GM12874 (cell line): ENCODE results near the gene SLC66A2.

Experiments used
- TF ChIP-seq, protein P1 (sequence below): IDR thresholded peaks from 2 replicates; pipeline ENCODE4 v1.5.1; 2011; ENCODE audit warnings: low read depth, mild to moderate bottlenecking, control low read depth, low read length, moderate library complexity; ENCODE audit not compliant: insufficient read depth

SLC66A2 gene

GRCh38 chr18:79863161-79864005 is 88.1 kb downstream of the SLC66A2 start:
- TF ChIP-seq, protein P1, sequence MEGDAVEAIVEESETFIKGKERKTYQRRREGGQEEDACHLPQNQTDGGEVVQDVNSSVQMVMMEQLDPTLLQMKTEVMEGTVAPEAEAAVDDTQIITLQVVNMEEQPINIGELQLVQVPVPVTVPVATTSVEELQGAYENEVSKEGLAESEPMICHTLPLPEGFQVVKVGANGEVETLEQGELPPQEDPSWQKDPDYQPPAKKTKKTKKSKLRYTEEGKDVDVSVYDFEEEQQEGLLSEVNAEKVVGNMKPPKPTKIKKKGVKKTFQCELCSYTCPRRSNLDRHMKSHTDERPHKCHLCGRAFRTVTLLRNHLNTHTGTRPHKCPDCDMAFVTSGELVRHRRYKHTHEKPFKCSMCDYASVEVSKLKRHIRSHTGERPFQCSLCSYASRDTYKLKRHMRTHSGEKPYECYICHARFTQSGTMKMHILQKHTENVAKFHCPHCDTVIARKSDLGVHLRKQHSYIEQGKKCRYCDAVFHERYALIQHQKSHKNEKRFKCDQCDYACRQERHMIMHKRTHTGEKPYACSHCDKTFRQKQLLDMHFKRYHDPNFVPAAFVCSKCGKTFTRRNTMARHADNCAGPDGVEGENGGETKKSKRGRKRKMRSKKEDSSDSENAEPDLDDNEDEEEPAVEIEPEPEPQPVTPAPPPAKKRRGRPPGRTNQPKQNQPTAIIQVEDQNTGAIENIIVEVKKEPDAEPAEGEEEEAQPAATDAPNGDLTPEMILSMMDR = no peak

- TF ChIP-seq, protein P1 = no peak
Observed at GRCh38 chr18:79862562-79862961, 88.9 kb downstream of the SLC66A2 start.

GRCh38 chr18:79861687-79862086 is 89.8 kb downstream of the SLC66A2 start:
- TF ChIP-seq, protein P1 = no peak

DNA sequence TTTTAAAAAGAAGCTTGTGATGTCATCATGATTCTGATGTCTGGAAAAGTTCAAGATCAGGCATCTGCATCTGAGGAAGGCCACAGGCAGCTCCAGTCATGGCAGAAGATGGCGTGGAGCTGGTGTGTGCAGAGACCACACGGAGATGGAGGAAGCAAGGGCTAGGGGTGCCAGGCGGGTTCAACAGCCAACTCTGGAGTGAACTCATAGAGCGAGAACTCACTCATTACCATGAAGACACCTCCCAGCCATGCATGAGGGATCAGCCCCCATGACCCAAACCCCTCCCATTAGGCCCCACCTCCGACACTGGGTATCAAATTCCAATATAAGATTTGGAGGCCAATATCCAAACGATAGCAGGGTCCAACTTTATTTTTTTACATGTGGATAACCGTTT is 92.1 kb downstream of the SLC66A2 start:
- TF ChIP-seq, protein P1 = no peak

DNA sequence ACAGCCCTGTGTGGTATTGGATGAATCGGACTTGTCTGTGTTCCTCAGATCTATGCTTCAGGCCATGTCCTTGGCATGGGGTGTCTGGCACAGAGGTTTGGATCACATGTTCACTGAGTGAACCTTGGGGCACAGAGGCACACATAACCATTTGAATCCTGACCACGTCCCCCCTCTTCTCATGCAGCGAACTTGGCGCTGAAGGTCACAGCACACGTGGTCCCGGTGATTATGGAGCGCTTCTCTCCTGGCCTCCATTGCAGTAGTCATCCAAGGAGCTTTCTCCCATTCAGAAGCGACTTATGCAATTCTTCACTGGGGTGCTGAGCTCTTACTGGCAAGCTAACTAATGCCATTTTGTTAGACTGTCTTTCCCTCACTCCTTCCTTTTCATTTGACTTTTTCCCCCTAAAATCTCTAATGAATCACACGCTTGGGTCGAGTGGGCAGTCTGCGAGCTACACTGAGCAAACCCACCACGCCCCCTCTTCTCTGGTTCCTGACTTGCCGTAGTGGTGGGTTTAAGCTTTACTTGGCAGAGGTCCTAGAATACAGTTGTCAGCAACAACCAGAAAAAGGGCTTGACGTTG is 94.3 kb downstream of the SLC66A2 start:
- TF ChIP-seq, protein P1 = no peak

DNA sequence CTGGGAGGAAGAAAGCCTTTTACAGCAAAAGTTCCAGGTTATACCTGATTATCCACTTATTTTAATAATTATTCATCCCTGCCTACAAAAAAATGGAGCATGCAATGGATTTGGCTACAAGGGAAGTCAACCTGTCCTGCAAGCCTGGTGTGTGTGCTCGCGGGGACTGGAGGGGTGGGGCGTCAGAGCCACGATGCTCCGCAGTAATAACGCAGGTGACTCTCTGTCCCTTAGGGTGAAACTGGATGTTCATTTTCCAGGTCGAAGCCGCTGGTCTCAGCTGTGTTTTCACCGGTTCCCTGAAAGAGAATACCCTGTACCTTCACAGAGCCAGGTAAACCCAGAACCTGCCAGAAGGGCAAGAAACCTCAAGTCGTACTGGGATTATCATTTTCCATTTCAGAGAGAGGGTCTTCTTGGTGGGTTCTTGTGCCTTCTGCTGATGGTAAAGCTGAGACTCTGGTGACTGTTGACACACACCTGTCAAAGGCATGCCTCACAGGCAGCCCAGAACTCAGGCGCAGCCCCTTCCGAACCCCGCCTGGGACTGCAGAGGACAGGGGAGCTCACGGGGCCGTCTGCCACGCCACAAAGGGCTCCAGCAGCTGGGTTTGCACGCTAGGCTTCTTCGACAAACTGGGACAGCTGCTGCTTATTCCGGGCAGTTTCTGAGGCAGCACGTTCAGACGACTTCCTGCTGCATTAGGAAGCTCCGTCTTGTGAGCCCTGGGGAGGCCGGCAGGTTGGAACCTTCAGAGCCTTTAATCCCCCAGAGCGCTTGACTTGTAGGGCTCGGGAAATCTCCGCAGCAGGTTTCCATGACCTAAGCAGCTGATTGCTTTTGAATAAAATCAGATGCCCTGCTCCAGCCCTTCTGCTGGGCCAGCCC is 95.1 kb downstream of the SLC66A2 start:
- TF ChIP-seq, protein P1 = no peak
